Measurements from ENCODE around the gene ADAT1.

DNA sequence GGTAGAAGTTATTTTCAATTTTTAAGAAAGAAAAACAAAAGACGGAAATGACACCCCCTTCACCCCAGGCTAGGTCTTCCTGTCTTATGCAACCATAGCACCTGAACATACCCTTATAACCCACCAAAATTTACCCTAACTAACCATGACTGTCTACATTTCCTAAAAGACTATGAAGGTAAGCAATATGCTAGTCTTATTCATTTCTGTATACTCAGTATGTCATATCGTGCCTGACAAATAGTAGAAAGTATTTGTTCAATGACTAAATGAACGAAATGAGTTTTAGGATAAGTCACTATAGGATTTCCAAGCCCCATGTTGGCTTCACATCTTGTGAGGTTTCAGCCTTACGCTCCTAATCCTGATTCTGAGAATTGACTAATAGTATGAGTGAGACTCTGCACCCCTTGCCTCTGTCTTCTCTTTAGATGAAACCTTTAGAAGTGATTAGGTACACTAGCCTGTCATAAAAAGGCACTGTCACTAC, 6.5 kb downstream of the ADAT1 start:
- no peak for TF ChIP-seq ELF1 (IDR thresholded peaks at IDR 0.05)
- TF ChIP-seq, protein P1, sequence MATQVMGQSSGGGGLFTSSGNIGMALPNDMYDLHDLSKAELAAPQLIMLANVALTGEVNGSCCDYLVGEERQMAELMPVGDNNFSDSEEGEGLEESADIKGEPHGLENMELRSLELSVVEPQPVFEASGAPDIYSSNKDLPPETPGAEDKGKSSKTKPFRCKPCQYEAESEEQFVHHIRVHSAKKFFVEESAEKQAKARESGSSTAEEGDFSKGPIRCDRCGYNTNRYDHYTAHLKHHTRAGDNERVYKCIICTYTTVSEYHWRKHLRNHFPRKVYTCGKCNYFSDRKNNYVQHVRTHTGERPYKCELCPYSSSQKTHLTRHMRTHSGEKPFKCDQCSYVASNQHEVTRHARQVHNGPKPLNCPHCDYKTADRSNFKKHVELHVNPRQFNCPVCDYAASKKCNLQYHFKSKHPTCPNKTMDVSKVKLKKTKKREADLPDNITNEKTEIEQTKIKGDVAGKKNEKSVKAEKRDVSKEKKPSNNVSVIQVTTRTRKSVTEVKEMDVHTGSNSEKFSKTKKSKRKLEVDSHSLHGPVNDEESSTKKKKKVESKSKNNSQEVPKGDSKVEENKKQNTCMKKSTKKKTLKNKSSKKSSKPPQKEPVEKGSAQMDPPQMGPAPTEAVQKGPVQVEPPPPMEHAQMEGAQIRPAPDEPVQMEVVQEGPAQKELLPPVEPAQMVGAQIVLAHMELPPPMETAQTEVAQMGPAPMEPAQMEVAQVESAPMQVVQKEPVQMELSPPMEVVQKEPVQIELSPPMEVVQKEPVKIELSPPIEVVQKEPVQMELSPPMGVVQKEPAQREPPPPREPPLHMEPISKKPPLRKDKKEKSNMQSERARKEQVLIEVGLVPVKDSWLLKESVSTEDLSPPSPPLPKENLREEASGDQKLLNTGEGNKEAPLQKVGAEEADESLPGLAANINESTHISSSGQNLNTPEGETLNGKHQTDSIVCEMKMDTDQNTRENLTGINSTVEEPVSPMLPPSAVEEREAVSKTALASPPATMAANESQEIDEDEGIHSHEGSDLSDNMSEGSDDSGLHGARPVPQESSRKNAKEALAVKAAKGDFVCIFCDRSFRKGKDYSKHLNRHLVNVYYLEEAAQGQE (IDR thresholded peaks at IDR 0.05; ENCODE audit: low read depth, low read length), result no peak
